GM18867 (cell line): ENCODE data around the gene DEFB124.
"Not testable (repeated sequence)": the region's sequence is repeated elsewhere in the genome, so short reads cannot be mapped to it uniquely, and the experiment has no call there.

Experiments
- ATAC-seq: cut with Tn5 transposase; IDR thresholded peaks from one replicate; pipeline ENCODE4 v1.9.1; 2021; ENCODE audit warnings: mild to moderate bottlenecking, moderate library complexity; ENCODE audit not compliant: unreplicated experiment

The DEFB124 gene

DNA sequence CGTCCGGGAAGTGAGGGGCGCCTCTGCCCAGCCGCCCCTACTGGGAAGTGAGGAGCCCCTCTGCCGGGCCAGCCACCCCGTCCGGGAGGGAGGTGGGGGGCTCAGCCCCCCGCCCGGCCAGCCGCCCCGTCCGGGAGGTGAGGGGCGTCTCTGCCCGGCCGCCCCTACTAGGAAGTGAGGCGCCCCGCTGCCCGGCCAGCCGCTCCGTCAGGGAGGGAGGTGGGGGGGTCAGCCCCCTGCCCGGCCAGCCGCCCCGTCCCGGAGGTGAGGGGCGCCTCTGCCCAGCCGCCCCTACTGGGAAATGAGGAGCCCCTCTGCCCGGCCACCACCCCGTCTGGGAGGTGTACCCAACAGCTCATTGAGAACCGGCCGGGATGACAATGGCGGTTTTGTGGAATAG lies 47.4 kb downstream of the DEFB124 start:
- not testable (repeated sequence) for ATAC-seq

DNA sequence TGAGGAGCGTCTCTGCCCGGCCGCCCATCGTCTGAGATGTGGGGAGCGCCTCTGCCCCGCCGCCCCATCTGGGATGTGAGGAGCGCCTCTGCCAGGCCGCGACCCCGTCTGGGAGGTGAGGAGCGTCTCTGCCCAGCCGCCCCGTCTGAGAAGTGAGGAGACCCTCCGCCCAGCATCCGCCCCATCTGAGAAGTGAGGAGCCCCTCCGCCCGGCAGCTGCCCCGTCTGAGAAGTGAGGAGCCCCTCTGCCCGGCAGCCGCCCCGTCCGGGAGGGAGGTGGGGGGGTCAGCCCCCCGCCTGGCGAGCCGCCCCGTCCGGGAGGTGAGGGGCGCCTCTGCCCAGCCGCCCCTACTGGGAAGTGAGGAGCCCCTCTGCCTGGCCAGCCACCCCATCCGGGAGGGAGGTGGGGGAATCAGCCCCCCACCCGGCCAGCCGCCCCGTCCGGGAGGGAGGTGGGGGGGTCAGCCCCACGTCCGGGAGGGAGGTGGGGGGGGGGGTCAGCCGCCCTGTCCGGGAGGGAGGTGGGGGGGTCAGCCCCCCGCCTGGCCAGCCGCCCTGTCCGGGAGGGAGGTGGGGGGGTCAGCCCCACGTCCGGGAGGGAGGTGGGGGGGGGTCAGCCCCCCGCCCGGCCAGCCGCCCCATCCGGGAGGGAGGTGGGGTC lies 47.9 kb downstream of the DEFB124 start:
- not testable (repeated sequence) for ATAC-seq

DNA sequence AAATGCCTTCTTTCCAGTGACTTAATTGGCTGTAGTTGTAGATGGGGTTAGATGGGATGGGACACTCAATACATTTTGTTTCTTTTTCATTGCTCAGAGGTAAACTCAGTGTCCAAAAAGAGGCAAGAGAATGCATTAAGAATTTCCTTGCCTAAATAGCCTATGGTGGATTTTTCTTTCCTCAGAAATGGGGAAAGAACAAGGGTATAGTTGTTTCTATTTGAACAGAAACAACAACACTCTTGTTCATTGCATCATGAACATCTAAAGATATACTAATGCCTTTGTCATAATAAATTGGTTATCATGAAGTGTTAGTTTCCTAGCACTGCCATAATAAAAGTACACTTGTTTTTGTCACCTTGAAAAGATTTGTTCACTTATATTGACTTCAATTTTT lies 49.1 kb downstream of the DEFB124 start:
- ATAC-seq: no peak

DNA sequence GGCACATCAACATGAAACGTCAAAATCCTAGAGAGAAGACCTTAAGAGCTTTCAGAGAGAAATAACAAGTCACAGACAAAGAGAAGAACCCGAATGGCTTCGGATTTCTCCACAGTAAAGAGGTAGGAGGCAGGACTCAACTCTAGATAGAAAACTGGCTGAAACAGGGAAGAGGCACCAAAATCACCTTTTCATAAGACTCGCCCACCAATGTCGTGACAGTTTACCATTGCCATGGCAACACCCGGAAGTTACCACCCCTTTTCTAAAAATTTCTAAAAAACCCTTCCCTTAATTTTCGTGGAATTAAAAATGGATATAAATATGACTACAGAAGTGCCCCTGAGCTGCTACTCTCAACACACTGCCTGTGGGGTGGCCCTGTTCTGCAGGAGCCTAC lies 56.6 kb downstream of the DEFB124 start:
- ATAC-seq: no peak

DNA sequence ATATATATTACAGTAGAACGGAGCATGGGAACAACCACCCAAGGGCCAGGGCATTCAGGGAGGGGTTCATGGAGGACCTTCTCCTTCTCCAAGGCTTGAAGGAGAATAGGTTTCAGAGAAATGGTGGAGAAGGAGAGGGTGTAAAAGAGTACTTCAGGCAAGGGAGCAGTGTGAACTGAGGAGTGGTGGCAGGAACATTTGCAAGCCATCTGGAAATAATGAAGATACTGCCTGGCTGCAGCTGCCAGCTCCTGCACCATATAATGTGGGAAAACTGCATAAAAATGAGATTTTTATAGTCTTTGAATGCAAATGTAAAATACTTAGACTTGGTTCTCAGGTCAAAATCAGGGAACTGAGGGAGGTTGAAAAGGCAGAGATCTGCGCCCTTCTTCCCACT lies 59.3 kb downstream of the DEFB124 start:
- ATAC-seq: no peak
